GM10248 (cell line): ENCODE results near the gene LDB3.
"Not testable (repeated sequence)": the region's sequence is repeated elsewhere in the genome, so short reads cannot be mapped to it uniquely, and the experiment has no call there.

Experiments
- CTCF ChIA-PET: fragments of 300-600 bp; sonication (Branson Sonifier 250); formaldehyde crosslinking; extraction: SDS; loops from one replicate; lab custom pipeline; 2021; ENCODE audit warnings: antibody characterized with exemption; lab: Yijun Ruan, JAX
- POLR2A ChIA-PET: fragments of 350-650 bp; sonication (Branson Sonifier 250); formaldehyde crosslinking; extraction: SDS; loops from one replicate; lab custom pipeline; 2020; ENCODE audit warnings: antibody characterized with exemption; lab: Yijun Ruan, JAX
- DNase-seq: peaks from one replicate; pipeline ENCODE4 v3.0.0; 2012; ENCODE audit errors: extremely low spot score
- CTCF ChIP-seq: IDR thresholded peaks from 2 replicates; pipeline ENCODE4 v1.5.1; 2012; ENCODE audit warnings: mild to moderate bottlenecking, low read depth; ENCODE audit errors: extremely low read depth, missing control alignments, control extremely low read depth

Gene LDB3

DNA sequence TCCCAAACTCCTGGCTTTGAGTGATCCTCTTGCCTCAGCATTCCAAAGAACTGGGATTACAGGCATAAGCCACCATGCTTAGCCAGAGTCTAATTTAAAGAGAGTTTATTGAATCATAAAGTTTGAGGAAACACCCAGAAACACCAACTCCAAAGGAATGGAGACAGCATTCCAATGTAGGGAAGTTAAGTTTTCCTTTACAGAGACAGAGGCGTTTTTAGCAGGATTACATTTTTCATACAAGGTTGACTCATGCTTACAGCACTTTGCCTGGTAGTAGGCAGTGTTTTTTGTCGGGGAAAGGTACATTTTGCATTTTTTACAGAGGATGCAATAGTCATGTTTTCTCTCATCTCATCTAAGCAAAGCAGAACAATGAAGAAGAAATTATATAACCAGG, 32.9 kb upstream of the LDB3 start:
- CTCF ChIA-PET: no interaction called here
- POLR2A ChIA-PET: no interaction called here
- no peak for TF ChIP-seq CTCF
- no peak for DNase-seq

- no peak for TF ChIP-seq CTCF
- ChIA-PET CTCF (interaction anchor here (1.6 kb wide), 1 partner anchor 26 kb away, joined by 3 read pairs; no protein-coding TSS in a partner anchor), POLR2A (no interaction called here)
- DNase-seq: no peak
These were observed 32.0 kb upstream of the LDB3 start for GRCh38 chr10:86636311-86636710.

- ChIA-PET CTCF (interaction anchor here (0.8 to 1.8 kb wide), 4 partner anchors 10 to 242 kb away, joined by 3 to 10 read pairs (median 4); no protein-coding TSS in a partner anchor), POLR2A (no interaction called here)
- TF ChIP-seq CTCF: no peak
- DNase-seq: no peak
These were observed 26.3 kb upstream of the LDB3 start for GRCh38 chr10:86642021-86642420.

- ChIA-PET CTCF (interaction anchor here (1.3 to 1.8 kb wide), 3 partner anchors 13 to 243 kb away, joined by 3 to 10 read pairs (median 4); no protein-coding TSS in a partner anchor), POLR2A (no interaction called here)
- TF ChIP-seq CTCF: no peak
- DNase-seq: peak; percentile 15
These were observed 25.8 kb upstream of the LDB3 start for GRCh38 chr10:86642499-86642898.

DNA sequence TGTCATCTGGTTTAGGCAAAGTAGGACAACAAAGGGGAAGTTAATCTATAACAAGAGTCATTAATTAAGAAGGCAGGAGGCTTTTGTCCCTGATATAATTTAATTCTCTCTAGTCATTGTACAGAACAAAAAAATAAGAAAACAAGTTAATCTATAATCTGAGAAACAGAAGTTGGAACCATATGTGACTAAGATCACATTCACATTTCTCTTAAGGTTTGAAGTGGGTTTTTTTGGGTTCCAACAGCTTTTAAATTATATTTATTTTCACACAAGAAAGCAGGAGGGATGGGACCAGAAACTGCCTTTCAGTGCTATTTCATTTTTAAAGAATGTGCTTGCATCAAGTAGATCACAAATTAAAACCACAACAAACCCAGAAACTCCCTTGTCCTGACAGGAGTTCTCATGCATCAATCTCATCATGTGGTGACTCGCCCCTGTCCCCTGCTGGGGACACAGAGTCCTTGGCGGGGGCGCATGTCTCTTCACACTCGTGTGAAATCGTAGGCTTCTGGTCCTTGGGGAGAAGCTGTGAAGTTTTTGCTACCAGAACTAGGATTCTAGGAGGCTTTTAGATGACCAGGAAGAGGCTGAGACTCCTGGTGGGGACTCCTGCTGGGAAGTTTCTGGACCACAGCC, 24.0 kb upstream of the LDB3 start:
- POLR2A ChIA-PET: no interaction called here
- CTCF ChIA-PET: interaction anchor here (0.9 to 2.1 kb wide), 4 partner anchors 9 to 245 kb away, joined by 3 to 7 read pairs (median 4); partner anchors contain the start of gene OPN4
- peak; percentile 26 for TF ChIP-seq CTCF
- DNase-seq: peak; percentile 41

DNA sequence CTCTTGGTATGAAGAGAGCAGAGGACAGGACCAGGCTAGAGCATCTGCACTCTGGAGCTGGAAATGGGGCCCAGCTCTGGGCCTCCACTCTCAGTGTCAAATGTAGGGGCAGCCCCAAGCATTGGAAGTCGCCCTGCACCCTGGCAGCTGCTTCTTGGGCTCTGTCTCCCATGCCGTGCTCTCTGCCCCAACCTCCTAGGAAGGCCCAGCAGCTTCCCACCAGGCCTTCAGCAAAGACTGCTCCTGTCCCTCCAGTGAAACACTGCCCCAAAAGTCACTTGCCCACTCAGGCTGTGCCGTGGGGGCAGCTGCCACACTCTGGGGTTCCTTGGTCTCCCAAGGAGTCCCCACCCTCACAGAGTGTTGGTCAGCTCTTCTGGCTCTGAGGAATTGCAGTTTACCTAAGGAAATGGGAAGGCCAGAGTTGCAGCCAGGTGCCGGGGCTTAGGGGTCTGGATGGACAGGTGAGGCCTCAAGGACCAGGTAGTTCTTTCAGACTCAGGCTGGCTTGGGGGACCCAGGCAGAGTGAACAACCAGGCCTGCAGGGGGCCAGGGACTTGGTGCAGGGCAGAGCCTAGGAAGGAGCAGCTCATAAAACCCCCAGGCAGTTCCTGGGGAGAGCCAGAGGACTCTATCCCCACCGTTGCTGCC, 23.4 kb upstream of the LDB3 start:
- peak; percentile 20 for DNase-seq
- POLR2A ChIA-PET: no interaction called here
- CTCF ChIA-PET: interaction anchor here (0.9 to 2.1 kb wide), 4 partner anchors 9 to 245 kb away, joined by 3 to 7 read pairs (median 4); partner anchors contain the start of gene OPN4
- TF ChIP-seq CTCF: no peak

DNA sequence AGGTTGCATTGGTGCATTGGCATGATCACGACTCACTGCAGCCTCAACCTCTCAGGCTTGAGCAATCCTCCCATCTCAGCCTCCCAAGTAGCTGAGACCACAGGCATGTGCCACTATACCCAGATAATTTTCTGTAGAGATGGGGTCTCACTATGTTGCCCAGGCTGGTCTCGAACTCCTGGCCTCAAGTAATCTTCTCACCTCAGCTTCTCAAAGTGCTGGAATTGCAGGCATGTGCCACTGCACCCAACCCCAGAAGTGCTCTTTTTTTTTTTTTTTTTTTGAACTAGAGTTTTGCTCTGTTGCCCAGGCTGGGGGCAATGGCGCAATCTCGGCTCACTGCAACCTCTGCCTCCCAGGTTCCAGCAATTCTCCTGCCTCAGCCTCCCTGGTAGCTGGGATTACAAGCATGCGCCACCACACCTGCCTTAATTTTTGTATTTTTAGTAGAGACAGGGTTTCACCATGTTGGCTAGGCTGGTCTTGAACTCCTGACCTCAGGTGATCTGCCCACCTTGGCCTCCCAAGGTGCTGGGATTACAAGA, 22.6 kb upstream of the LDB3 start:
- CTCF ChIA-PET: interaction anchor here (2.0 kb wide), 1 partner anchor 8 kb away, joined by 5 read pairs; the partner anchor contains the start of gene OPN4

More for the DNA sequence above, 22.6 kb upstream of the LDB3 start:
- DNase-seq, POLR2A ChIA-PET: not testable (repeated sequence)
